Astrocyte of the hippocampus (primary cell): Measurements from ENCODE around the gene MIP.
"Not testable (repeated sequence)": the region's sequence is repeated elsewhere in the genome, so short reads cannot be mapped to it uniquely, and the experiment has no call there.

ENCODE experiments used
- DNase-seq: peaks from one replicate; pipeline ENCODE4 v3.0.0; 2011; ENCODE audit warnings: low read depth, low spot score

MIP gene

GRCh38 chr12:56468216-56469006, 14.0 kb upstream of the MIP start, which contains the start of gene SPRYD4:
Gene SPRYD4 (plus strand): TSS chr12:56468578. CDS start chr12:56468592, 14 bp downstream.
- peak; percentile 98 for DNase-seq

GRCh38 chr12:56462565-56462964, 8.1 kb upstream of the MIP start:
- DNase-seq, result no peak

GRCh38 chr12:56461235-56462159, 7.0 kb upstream of the MIP start:
- no peak for DNase-seq

- no peak for DNase-seq
These were observed 3.4 kb upstream of the MIP start for GRCh38 chr12:56457817-56458216.

GRCh38 chr12:56451147-56451546, 3.3 kb downstream of the MIP start:
- no peak for DNase-seq

- DNase-seq, result no peak
These were observed 4.2 kb downstream of the MIP start for GRCh38 chr12:56450241-56450640.

GRCh38 chr12:56449622-56449984, 4.9 kb downstream of the MIP start:
- DNase-seq, result no peak

GRCh38 chr12:56448860-56449621, 5.4 kb downstream of the MIP start, which contains the start of gene TIMELESS:
Gene TIMELESS (minus strand): TSS chr12:56449426. CDS start chr12:56434170, 15,256 bp downstream.
- DNase-seq, result peak; percentile 95

GRCh38 chr12:56443208-56443607, 11.2 kb downstream of the MIP start:
- not testable (repeated sequence) for DNase-seq

GRCh38 chr12:56437430-56438176, 16.9 kb downstream of the MIP start:
- DNase-seq, result no peak

GRCh38 chr12:56434828-56435227, 19.6 kb downstream of the MIP start:
- no peak for DNase-seq

GRCh38 chr12:56431850-56432249, 22.6 kb downstream of the MIP start:
- DNase-seq, result no peak

GRCh38 chr12:56431288-56431687, 23.2 kb downstream of the MIP start:
- no peak for DNase-seq

- no peak for DNase-seq
These were observed 28.5 kb downstream of the MIP start for GRCh38 chr12:56425940-56426438.

GRCh38 chr12:56425193-56425592, 29.3 kb downstream of the MIP start:
- no peak for DNase-seq

- no peak for DNase-seq
These were observed 34.0 kb downstream of the MIP start for GRCh38 chr12:56420411-56420810.

- no peak for DNase-seq
These were observed 36.7 kb downstream of the MIP start for GRCh38 chr12:56417739-56418138.

- DNase-seq, result no peak
These were observed 40.1 kb downstream of the MIP start for GRCh38 chr12:56414401-56414800.

GRCh38 chr12:56413392-56413791, 41.1 kb downstream of the MIP start:
- no peak for DNase-seq

GRCh38 chr12:56411781-56412639, 42.4 kb downstream of the MIP start:
- no peak for DNase-seq
